ENCODE measurements around the gene NOC3L. TPM values are rescaled to one million over a fixed set of nuclear protein-coding genes. Genes with fewer than 3 reads are reported as not detected.

Gene NOC3L
- total RNA-seq, 4 donors from 2014 or later, result 8.7 to 14.2 (median 10.3) TPM

DNA sequence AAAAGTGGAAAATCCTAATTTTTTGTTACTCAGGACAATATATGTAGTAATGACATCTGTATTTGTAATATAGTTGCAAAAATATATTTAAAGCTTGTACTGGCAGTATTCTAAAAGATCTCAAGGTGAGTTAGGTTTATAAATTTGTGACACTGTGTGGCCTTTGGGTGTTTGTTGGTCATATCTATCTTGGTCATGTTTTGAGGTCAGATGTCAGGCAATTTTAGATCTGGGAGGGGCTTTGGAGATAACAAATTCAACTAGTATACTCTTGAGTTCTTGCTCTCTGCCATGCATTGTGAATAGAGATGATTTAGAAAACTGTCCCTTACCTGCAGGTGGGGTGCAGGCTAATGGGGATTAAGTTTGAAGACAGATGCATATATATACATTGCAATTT is 42.7 kb upstream of the NOC3L start:
- no peak overlapping the region for H3K4me3 ChIP-seq (ENCODE audit: low read depth, poor library complexity, severe bottlenecking)
- no peak for TF ChIP-seq POLR2A (IDR thresholded peaks at IDR 0.05)
- TF ChIP-seq, protein P1, sequence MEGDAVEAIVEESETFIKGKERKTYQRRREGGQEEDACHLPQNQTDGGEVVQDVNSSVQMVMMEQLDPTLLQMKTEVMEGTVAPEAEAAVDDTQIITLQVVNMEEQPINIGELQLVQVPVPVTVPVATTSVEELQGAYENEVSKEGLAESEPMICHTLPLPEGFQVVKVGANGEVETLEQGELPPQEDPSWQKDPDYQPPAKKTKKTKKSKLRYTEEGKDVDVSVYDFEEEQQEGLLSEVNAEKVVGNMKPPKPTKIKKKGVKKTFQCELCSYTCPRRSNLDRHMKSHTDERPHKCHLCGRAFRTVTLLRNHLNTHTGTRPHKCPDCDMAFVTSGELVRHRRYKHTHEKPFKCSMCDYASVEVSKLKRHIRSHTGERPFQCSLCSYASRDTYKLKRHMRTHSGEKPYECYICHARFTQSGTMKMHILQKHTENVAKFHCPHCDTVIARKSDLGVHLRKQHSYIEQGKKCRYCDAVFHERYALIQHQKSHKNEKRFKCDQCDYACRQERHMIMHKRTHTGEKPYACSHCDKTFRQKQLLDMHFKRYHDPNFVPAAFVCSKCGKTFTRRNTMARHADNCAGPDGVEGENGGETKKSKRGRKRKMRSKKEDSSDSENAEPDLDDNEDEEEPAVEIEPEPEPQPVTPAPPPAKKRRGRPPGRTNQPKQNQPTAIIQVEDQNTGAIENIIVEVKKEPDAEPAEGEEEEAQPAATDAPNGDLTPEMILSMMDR (IDR thresholded peaks at IDR 0.05), result no peak
- DNase-seq (ENCODE audit: low spot score in 2 of 2), result no peak
- intact Hi-C loops (cut with DNase I; ENCODE audit: low total_unique reads), result no loop called here

DNA sequence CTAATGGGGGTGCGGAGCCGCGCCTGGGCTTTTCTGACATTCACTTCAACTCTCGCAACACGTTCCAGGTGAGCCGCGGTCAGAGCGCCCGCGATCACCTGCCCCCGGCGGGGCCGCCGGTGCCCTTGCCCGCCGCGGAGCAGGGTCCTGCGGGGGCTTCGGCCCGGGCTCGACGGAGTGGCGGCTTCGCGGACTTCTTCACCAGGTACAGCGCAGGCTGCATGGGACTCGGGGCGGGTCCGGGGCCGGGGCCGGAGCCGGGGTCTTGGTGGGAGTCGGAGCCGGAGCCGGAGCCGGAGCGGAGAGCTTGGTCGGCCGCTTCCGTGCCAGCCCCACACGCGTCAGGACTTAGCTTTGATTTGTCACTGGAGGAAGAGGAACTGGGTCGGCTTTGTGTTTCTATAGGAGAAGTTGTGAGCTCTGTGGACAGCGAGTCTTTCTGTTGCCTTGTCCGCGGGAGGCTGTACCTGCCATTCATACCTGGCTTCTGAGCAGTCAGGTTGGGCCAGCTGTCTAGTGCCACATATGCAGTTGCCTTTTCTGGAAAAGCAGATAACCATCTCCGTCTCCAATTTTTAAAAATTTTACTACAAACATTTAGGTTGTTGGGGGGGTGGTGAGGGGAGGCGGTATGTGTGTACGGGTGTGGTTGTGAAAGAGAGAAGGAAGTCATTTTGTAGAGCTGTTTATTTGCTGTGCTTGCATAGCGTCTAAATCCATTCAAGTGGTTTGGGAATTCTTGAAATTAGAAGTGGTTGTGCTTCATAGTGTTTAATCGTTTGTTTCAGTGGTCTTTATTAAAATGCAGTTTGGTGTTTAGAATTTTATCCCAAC is 40.9 kb upstream of the NOC3L start:
- peak; percentile 64 to 91 for DNase-seq (ENCODE audit: low spot score in 2 of 2)
- 1 to 4% methylated on average over 21 to 25 of the region's 51 CpGs for WGBS, 2 donors
- TF ChIP-seq, protein P1 (IDR thresholded peaks at IDR 0.05), result no peak
- no peak for TF ChIP-seq POLR2A (IDR thresholded peaks at IDR 0.05)
- intact Hi-C loops (cut with DNase I; ENCODE audit: low total_unique reads), result no loop called here
- H3K4me3 ChIP-seq (ENCODE audit: low read depth, poor library complexity, severe bottlenecking), result peak overlapping the region; percentile 85

DNA sequence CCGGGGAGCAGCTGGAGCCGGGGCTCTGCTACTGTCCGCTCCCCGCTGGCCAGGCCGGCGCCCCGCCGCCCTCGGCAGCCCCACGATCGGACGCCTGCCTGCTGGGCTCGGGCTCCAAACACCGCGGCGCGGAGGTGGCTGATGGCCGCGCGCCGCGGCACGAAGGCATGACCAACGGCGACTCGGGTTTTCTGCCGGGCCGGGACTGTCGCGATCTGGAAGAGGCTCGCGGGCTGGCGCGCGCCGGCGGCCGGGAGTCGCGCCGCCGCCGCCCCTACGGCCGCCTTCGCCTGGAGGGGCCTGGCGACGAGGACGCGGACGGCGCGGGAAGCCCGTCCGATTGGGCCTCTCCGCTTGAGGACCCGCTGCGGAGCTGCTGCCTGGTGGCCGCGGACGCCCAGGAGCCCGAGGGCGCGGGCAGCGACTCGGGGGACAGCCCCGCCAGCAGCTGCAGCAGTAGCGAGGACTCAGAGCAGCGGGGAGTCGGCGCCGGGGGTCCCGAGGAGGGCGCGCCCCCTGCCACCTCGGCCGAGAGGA is 40.2 kb upstream of the NOC3L start:
- DNase-seq (ENCODE audit: low spot score in 2 of 2), result no peak
- intact Hi-C loops (cut with DNase I; ENCODE audit: low total_unique reads), result no loop called here
- 0% methylated on average over 2 to 22 of the region's 77 CpGs for WGBS, 2 donors
- peak overlapping the region; percentile 85 for H3K4me3 ChIP-seq (ENCODE audit: low read depth, poor library complexity, severe bottlenecking)
- TF ChIP-seq POLR2A (IDR thresholded peaks at IDR 0.05), result no peak
- TF ChIP-seq, protein P1 (IDR thresholded peaks at IDR 0.05), result no peak

DNA sequence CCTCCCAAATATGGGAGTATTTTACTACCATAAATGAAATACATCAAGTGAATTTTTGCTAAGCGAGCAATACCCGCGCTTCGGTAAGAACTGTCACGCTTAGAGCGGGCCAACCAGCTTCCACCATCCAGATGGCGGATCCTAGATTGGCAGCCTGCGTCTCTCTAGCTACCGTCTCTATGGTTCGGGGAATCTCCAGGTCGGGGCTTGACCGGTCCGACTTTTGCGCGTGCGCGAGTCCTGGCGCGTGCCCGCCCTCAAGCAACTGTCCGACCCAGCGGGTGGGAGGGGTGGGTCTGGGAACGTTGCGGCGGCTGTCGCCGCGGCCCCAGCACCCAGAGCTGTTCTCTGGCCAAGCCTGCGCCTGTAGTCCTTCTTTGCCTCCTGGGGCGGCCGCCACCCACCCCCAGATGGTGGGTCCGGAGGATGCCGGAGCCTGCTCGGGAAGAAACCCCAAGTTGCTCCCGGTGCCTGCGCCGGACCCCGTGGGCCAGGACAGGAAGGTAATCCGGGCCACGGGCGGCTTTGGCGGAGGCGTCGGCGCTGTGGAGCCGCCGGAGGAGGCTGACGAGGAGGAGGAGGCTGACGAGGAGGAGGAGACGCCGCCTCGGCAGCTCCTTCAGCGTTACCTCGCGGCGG is 39.6 kb upstream of the NOC3L start, which contains the start of gene TBC1D12:
TSS of gene TBC1D12 (plus strand) at position 338 of the 639 bp plus-strand sequence. CDS start at position 411, 73 bp downstream.
- H3K4me3 ChIP-seq (ENCODE audit: low read depth, poor library complexity, severe bottlenecking), result peak within 1 kb of the TSS; percentile 85
- WGBS, 2 donors, result 1 to 2% methylated on average over 13 to 53 of the region's 56 CpGs
- peak; percentile 92 to 98 for DNase-seq (ENCODE audit: low spot score in 2 of 2)
- intact Hi-C loops (cut with DNase I; ENCODE audit: low total_unique reads), result no loop called here
- TF ChIP-seq POLR2A (IDR thresholded peaks at IDR 0.05), result no peak
- TF ChIP-seq, protein P1 (IDR thresholded peaks at IDR 0.05), result no peak

DNA sequence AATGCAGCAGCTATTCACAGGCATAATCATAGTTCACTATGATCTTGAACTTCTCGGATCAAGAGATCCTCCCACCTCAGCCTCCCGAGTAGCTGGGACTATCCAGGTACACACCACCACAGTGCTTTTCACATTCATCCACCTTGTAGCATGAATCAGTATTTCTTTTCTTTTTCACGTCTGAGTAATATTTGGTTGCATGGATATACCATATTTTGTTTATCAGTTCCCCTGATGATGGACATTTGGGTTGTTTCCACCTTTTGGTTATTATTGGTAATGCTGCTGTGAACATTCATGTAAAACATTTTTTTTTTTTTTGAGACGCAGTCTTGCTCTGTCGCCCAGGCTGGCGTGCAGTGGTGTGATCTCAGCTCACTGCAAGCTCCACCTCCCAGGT is 36.0 kb upstream of the NOC3L start:
- TF ChIP-seq POLR2A (IDR thresholded peaks at IDR 0.05), result no peak
- 80 to 88% methylated on average over 6 of the region's 6 CpGs for WGBS, 2 donors
- intact Hi-C loops (cut with DNase I; ENCODE audit: low total_unique reads), result no loop called here
- no peak for DNase-seq (ENCODE audit: low spot score in 2 of 2)
- H3K4me3 ChIP-seq (ENCODE audit: low read depth, poor library complexity, severe bottlenecking), result no peak overlapping the region
